GM13976 (cell line): ENCODE results near the gene TEX19.

ENCODE experiments used
- DNase-seq: peaks from one replicate; pipeline ENCODE4 v3.0.0; 2012; ENCODE audit warnings: low spot score
- in situ Hi-C: fragments of 300-500 bp; cut with MboI; formaldehyde crosslinking; loops from one replicate; pipeline ENCODE4 v1.12.0; 2022; ENCODE audit warnings: low sequenced_read_pairs, mixed read lengths, inconsistent platforms; ENCODE audit not compliant: unreplicated experiment
- TF ChIP-seq, protein P1 (sequence below): IDR thresholded peaks from 2 replicates; pipeline ENCODE4 v1.5.1; 2012; ENCODE audit warnings: borderline replicate concordance, mild to moderate bottlenecking; ENCODE audit not compliant: insufficient read depth; ENCODE audit errors: extremely low read depth, missing control alignments, control extremely low read depth

The TEX19 gene

DNA sequence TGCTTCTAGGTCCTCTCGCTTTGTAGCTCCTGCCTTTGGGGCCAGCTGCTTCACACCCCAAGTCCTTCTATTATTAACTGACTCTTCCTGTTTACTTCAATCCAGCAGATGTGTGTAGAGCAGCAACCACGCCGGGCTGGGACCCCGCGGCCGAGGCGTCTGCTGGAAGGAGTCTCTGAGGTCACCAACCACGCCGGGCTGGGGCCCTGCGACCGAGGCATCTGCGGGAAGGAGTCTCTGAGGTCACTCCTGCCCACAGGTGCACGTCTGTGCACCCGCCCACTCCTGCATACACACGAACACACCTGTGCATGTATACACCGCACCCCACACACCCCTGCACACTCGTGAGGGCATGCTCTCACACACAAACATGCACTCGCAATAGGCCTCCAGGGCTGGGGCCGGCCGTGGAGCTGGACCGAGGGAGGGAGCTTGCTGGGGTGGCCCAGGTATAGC, 7.8 kb upstream of the TEX19 start:
- no peak for DNase-seq
- TF ChIP-seq, protein P1, sequence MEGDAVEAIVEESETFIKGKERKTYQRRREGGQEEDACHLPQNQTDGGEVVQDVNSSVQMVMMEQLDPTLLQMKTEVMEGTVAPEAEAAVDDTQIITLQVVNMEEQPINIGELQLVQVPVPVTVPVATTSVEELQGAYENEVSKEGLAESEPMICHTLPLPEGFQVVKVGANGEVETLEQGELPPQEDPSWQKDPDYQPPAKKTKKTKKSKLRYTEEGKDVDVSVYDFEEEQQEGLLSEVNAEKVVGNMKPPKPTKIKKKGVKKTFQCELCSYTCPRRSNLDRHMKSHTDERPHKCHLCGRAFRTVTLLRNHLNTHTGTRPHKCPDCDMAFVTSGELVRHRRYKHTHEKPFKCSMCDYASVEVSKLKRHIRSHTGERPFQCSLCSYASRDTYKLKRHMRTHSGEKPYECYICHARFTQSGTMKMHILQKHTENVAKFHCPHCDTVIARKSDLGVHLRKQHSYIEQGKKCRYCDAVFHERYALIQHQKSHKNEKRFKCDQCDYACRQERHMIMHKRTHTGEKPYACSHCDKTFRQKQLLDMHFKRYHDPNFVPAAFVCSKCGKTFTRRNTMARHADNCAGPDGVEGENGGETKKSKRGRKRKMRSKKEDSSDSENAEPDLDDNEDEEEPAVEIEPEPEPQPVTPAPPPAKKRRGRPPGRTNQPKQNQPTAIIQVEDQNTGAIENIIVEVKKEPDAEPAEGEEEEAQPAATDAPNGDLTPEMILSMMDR, result no peak
- in situ Hi-C loops, result loop anchor here (5.0 kb wide), 1 partner anchor 56 kb away; no protein-coding TSS in a partner anchor

DNA sequence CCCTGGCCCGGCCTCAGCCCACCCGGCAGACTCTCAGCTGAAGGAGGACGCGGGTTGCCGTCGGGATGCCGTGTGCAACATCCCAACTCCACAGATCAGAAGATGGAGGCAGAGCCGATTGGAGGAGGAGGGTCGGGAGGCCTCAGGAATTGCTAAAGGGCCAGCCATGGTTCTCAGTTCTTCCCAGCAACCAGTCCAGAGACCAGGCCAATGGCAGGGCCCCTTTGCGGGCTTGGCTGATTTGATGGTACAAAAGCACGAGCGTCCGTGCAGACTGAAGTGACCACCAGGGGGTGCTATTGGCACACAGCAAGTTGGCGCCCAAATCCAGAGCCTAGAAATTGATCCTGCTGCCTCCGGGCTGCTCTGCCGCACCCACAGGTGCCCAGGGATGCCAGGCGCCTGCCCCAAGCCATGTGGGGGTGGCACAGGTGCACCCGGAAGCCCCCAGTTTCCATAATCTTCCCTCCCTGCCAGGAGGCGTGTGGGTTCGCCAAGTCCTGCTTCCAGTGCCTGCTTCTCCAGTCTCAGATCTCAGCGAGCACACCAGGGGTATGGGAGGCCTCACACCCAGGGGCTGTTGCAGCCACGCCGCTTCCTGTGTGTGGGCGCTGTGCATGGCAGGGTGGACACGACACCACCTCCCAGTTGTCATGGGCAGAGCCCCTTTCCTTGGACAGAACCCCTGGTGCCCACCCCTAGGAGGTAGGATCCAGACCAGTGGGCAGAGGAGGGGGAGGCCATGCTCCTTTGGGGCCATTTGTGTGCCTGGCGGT, 7.1 kb upstream of the TEX19 start:
- DNase-seq, result peak; percentile 91
- TF ChIP-seq, protein P1, result peak; percentile 91
- in situ Hi-C loops, result loop anchor here (5.0 kb wide), 1 partner anchor 55 kb away; no protein-coding TSS in a partner anchor

DNA sequence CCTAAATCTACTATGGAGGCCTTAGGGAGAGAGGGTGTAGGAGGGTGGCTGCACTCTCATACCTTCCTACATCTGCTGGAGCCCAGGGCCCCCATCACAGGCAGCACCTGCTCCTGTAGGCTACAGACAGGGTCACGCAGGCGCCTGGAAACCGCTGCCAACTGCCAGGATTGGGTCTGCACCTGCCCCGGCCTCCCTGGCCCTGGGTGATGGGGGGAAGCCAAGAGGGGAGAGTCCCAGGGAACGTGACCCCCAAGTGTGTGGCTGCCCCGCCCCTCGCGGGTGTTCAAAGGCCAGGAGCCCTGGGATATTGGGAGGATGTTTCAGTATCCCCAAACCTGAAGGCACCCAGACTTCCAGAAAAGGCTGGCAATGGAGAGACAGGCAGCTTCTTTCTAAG, 5.6 kb upstream of the TEX19 start:
- TF ChIP-seq, protein P1, result no peak
- DNase-seq, result no peak
- in situ Hi-C loops, result loop anchor here (5.0 kb wide), 1 partner anchor 54 kb away; no protein-coding TSS in a partner anchor

DNA sequence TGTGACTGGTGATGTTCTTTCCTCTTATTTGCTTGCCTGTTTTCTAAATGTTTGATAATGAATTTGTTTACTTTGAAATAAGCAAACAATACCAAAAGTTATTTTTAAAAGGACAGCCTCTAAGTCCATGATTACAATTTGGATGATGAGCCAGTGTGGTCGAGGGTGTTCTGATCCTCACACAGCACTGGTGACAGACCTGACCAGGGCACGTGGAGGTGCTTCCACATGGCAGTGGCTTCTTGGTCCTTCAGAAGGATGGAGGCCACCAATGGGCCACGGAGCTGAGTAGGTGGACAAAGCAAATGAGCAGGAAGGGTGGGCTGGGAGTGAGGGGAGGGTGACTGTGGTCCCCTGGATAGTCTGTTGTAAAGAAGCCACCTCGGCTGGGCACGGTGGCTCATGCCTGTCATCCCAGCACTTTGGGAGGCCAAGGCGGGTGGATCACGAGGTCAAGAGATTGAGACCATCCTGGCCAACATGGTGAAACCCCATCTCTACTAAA, 4.2 kb upstream of the TEX19 start:
- TF ChIP-seq, protein P1, result no peak
- in situ Hi-C loops, result loop anchor here (5.0 kb wide), 1 partner anchor 52 kb away; no protein-coding TSS in a partner anchor
- DNase-seq, result no peak

DNA sequence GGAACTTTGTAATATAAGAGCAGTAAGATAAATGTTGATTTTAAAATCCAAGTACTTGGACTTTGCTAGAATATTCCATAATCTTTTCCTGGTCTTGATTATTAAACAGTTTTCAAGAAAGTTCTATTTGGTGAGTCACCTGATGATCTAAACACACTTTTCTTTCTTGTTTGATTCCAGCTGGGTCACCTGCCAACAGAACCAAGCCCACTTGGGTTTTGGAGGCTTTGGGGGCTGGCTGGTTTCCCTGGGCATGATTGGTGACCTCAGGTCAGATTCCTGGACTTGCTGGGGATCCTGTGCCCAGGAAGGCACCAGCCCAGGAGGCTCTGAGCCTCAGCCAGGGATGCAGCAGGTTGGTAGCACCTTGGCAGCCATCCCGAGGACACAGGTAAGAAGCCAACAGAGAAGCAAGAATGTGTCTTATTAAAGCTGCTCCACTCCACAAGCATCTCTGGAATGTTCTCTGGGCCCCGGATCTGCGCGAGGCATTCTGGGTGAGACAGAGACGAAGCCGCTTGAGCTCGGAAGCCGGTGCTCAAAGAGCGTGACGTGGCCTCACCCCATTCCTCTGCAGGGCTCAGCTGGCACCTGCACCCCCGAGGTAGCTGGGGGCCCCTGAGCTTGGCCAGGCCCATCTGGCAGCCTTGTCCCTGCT, 3.1 kb upstream of the TEX19 start:
- TF ChIP-seq, protein P1, result no peak
- no peak for DNase-seq
- in situ Hi-C loops, result no loop called here

DNA sequence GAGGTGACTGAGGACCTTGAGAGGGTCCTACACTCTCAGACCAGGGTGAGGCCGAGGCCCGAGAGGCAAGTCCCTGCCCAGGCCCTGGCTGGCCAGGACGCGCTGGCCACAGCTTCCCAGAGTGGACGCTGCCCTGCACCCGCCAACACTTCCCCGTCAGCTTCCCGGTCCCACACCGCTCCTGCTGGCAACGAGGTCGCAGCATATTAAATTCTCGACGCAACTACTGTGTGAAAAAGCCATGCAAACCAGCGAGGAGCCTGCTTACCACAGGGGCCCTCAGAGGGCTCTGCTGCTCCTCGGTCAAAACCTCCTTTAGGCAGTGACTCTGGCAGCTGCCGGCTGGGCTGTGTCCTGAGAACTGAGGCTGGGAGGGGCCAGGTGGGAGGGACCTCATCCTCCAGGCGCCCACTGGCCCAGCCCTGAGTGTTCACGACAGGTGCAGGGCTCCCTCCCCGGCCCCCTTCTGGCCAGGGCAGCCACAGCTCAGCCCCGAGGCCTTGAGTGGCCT, 2.1 kb upstream of the TEX19 start:
- in situ Hi-C loops, result no loop called here
- DNase-seq, result no peak
- TF ChIP-seq, protein P1, result no peak
